ENCODE measurements around the gene GATA2. TPM values are rescaled to one million over a fixed set of nuclear protein-coding genes. Genes with fewer than 3 reads are reported as not detected.

The GATA2 gene
- total RNA-seq, 1 donor from 2014 or later = 0.10 TPM

DNA sequence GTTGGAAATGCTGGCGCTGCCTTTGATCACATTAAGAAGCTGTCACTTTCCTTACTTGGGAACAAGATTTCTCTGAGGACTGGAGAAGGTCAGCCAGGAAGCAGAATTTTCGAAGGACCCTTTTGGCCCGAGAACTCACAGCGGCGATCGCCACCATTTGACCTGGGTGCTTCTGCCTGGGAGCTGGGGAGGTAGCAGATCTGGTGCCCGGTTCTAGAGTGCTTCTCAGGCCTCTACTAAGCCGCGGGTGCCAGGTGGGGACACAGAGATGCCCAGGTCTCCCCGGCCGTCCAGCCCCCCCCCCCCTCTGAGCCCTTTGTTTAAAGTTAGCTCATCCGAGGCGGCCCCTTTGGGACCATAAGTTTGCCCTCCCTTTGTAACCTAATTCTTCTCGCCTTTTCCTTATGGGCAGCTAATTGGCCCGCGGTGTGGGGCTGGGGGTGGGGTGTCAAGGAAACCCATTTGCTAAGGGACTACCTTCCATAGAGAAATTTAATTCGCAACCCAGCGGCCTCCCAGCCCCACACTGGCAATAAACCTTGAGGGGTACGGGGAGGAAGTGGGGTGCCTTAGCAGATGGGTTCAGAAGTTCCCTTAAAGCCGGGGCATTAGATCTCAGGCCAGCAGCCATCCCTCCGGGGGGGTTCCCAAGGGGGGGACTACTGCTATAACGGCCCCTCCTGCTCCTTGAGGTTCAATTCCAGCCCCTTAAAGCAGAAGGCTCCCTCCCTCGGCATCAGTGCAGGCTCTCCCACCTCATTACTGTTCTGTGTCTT lies 1.9 kb downstream of the GATA2 start:
- no peak overlapping the region for H3K4me3 Mint-ChIP-seq (ENCODE audit: unreplicated experiment)
- TF ChIP-seq, protein P1, sequence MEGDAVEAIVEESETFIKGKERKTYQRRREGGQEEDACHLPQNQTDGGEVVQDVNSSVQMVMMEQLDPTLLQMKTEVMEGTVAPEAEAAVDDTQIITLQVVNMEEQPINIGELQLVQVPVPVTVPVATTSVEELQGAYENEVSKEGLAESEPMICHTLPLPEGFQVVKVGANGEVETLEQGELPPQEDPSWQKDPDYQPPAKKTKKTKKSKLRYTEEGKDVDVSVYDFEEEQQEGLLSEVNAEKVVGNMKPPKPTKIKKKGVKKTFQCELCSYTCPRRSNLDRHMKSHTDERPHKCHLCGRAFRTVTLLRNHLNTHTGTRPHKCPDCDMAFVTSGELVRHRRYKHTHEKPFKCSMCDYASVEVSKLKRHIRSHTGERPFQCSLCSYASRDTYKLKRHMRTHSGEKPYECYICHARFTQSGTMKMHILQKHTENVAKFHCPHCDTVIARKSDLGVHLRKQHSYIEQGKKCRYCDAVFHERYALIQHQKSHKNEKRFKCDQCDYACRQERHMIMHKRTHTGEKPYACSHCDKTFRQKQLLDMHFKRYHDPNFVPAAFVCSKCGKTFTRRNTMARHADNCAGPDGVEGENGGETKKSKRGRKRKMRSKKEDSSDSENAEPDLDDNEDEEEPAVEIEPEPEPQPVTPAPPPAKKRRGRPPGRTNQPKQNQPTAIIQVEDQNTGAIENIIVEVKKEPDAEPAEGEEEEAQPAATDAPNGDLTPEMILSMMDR (IDR thresholded peaks at IDR 0.05) = no peak

DNA sequence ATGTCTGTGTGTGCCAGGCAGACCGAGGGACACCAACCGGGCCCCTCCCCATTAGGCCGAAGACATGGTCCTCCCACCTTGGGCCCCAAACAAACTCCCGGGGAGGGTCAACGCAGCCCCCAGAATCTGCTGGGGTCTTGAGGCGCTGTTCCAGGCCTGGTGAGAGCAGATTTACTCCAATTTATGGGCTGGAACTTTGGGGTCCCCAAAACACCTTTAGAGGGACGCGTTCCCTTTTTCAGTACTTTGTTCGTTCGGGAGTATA lies 2.4 kb downstream of the GATA2 start:
- no peaks in the 10 kb centered on the region for H3K36me3 Mint-ChIP-seq (ENCODE audit: low read depth)
- TF ChIP-seq, protein P1 (IDR thresholded peaks at IDR 0.05) = no peak
- no peaks in the 10 kb centered on the region for H3K9me3 Mint-ChIP-seq (ENCODE audit: low read depth)
- no peak overlapping the region for H3K4me3 Mint-ChIP-seq (ENCODE audit: unreplicated experiment)
- no peak overlapping the region for H3K27ac Mint-ChIP-seq (ENCODE audit: unreplicated experiment)
- peaks cover 25% of the 10 kb centered on the region for H3K4me1 Mint-ChIP-seq (ENCODE audit: low read depth)
- H3K27me3 Mint-ChIP-seq (ENCODE audit: low read depth) = peaks cover 62% of the 10 kb centered on the region
- DNase-seq (ENCODE audit: low spot score) = no peak

More for the DNA sequence above, 1.9 kb downstream of the GATA2 start:
- no peaks in the 10 kb centered on the region for H3K9me3 Mint-ChIP-seq (ENCODE audit: low read depth)
- H3K4me1 Mint-ChIP-seq (ENCODE audit: low read depth) = peaks cover 25% of the 10 kb centered on the region
- DNase-seq (ENCODE audit: low spot score) = peak; percentile 39
- H3K27me3 Mint-ChIP-seq (ENCODE audit: low read depth) = peaks cover 63% of the 10 kb centered on the region
- peaks cover 2% of the 10 kb centered on the region for H3K36me3 Mint-ChIP-seq (ENCODE audit: low read depth)
- no peak overlapping the region for H3K27ac Mint-ChIP-seq (ENCODE audit: unreplicated experiment)

DNA sequence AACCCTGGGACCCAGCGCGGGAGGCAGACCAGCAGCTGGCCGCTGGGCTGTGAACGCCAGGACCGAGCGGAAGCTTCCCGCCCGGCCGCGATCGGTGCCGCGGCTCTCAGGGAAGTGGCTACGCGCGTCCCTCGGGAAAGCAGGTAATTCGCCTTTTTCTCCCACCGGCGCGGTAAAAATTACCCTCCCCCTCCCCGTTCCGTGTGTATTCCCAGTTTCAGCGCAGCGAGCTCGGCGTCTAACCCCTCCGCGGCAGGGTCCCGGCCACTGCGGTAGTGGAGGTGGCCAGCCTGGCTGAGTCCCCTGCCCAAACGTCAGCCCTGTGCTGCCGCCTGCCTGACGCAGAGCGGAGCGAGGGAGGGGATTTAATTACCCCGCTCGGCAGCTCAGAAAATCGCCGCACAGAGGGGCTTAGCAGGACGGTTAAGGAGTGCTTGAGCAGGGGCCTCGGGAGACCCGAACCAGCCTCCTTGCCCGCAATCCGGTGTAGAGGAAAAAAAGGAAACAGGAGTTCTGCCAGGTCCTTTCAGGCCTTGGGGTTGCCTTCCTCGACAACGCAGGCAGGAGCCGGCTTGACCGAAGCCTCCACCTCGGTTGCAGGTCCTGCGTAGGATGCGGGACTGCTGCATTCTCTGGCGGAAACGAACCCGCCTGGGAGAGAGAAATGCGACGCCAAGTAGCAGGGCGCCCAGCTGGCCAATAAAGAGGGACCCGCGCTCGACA lies 2.9 kb downstream of the GATA2 start:
- TF ChIP-seq, protein P1 (IDR thresholded peaks at IDR 0.05) = peak; percentile 38
- Mint-ChIP-seq H3K4me1 (ENCODE audit: low read depth) (peaks cover 25% of the 10 kb centered on the region), H3K27ac (ENCODE audit: unreplicated experiment) (no peak overlapping the region)

DNA sequence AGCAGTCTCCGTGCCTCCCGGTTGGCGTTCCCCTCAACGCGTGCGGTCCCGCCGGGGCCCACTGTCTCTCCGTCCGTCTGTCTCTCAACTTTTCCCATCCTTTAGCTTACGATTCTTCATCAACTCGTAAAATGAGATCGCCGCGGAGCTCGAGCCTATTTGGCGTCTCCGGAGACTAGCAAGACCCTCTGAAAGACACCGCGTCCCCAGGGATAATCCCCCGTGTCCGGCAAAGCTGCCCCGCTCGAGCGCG lies 3.4 kb downstream of the GATA2 start:
- Mint-ChIP-seq H3K27ac (ENCODE audit: unreplicated experiment) (no peak overlapping the region), H3K4me3 (ENCODE audit: unreplicated experiment) (peak overlapping the region; percentile 63), H3K9me3 (ENCODE audit: low read depth) (no peaks in the 10 kb centered on the region), H3K36me3 (ENCODE audit: low read depth) (no peaks in the 10 kb centered on the region), H3K27me3 (ENCODE audit: low read depth) (peaks cover 65% of the 10 kb centered on the region), H3K4me1 (ENCODE audit: low read depth) (peaks cover 25% of the 10 kb centered on the region)
- TF ChIP-seq, protein P1 (IDR thresholded peaks at IDR 0.05) = no peak
- no peak for DNase-seq (ENCODE audit: low spot score)

More for the DNA sequence above, 2.9 kb downstream of the GATA2 start:
- H3K27me3 Mint-ChIP-seq (ENCODE audit: low read depth) = peaks cover 63% of the 10 kb centered on the region
- H3K36me3 Mint-ChIP-seq (ENCODE audit: low read depth) = no peaks in the 10 kb centered on the region
- peak overlapping the region; percentile 63 for H3K4me3 Mint-ChIP-seq (ENCODE audit: unreplicated experiment)
- DNase-seq (ENCODE audit: low spot score) = peak; percentile 71
- H3K9me3 Mint-ChIP-seq (ENCODE audit: low read depth) = no peaks in the 10 kb centered on the region

DNA sequence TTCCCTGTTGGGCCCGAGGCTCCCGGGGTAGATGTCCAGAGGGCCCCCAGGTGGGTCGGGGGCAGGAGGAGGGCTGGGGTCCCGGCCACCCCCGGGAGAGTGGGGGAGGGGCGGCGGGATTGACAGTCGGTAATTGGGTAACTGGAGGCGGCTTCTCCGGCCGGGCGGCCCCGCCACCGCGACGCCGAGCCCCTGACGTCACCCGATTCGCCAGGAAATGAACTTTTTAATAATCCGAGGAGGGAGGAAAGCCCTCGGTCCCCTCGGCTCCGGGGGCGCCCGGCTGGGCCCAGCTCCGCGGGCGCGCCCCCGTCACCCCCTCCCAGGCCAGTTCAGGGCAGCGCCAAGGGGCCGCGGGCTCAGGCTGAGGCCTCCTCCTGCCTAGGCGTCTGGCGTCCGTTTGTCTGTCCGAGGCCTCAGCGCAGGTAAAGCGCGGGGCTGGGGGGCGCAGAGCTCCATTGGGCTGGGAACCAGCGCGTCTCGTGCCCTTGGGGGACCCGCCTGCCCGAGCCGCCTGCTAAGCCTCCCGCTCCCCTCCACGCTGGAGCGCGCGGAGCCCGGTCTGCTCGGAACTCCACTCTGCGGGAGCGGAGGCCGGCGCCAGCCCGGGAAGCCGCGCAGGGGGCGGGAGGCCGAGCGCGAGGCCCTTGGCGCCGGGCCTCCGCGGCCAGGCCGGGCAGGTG lies 3.9 kb downstream of the GATA2 start:
- no peaks in the 10 kb centered on the region for H3K36me3 Mint-ChIP-seq (ENCODE audit: low read depth)
- no peaks in the 10 kb centered on the region for H3K9me3 Mint-ChIP-seq (ENCODE audit: low read depth)
- peaks cover 64% of the 10 kb centered on the region for H3K27me3 Mint-ChIP-seq (ENCODE audit: low read depth)
- H3K27ac Mint-ChIP-seq (ENCODE audit: unreplicated experiment) = no peak overlapping the region
- peak; percentile 81 for DNase-seq (ENCODE audit: low spot score)
- peaks cover 25% of the 10 kb centered on the region for H3K4me1 Mint-ChIP-seq (ENCODE audit: low read depth)
- TF ChIP-seq, protein P1 (IDR thresholded peaks at IDR 0.05) = no peak
- H3K4me3 Mint-ChIP-seq (ENCODE audit: unreplicated experiment) = no peak overlapping the region

Data from chondrocyte (in vitro differentiated cells).